Liver (tissue), 9 donors: ENCODE measurements around the gene SLBP. TPM values are rescaled to one million over a fixed set of nuclear protein-coding genes. Genes with fewer than 3 reads are reported as not detected.

ENCODE experiments used
- DNase-seq: peaks from one replicate; pipeline ENCODE4 v3.0.0-alpha.2; 2017; ENCODE audit warnings: low spot score
- H3K27ac ChIP-seq, 2 donors: one replicate each; pipeline ENCODE4 v1.7.0; 2013; ENCODE audit warnings: inconsistent platforms in 2 of 2, low read length in 2 of 2, control low read depth in 1 of 2, low read depth in 1 of 2, mild to moderate bottlenecking in 1 of 2
- H3K27me3 ChIP-seq, 4 donors: one replicate each; pipeline versions ENCODE4 v1.6.1 to v1.7.0; 2013; ENCODE audit warnings: low read length in 3 of 4, inconsistent platforms in 1 of 4, mild to moderate bottlenecking in 1 of 4, moderate library complexity in 1 of 4; ENCODE audit not compliant: control insufficient read depth in 4 of 4, insufficient read depth in 4 of 4
- H3K36me3 ChIP-seq, 4 donors: one replicate each; pipeline versions ENCODE4 v1.6.1 to v1.7.0; 2013; ENCODE audit warnings: low read length in 3 of 4, mild to moderate bottlenecking in 3 of 4, low read depth in 1 of 4, moderate library complexity in 1 of 4; ENCODE audit not compliant: control insufficient read depth in 4 of 4, insufficient read depth in 3 of 4
- H3K4me1 ChIP-seq, 4 donors: one replicate each; pipeline versions ENCODE4 v1.6.1 to v1.7.0; 2013; ENCODE audit warnings: low read length in 3 of 4, mild to moderate bottlenecking in 3 of 4, moderate library complexity in 1 of 4; ENCODE audit not compliant: control insufficient read depth in 4 of 4, insufficient read depth in 4 of 4
- H3K4me3 ChIP-seq, 3 donors: one replicate each; pipeline versions ENCODE4 v1.6.1 to v1.7.0; 2013; ENCODE audit warnings: low read length in 3 of 3, control low read depth in 1 of 3, low read depth in 1 of 3, mild to moderate bottlenecking in 1 of 3
- H3K9ac ChIP-seq, 2 donors: one replicate each; pipeline ENCODE4 v1.7.0; 2013; ENCODE audit warnings: low read length in 2 of 2, mild to moderate bottlenecking in 2 of 2, moderate library complexity in 2 of 2, control low read depth in 1 of 2, low read depth in 1 of 2
- H3K9me3 ChIP-seq, 4 donors: one replicate each; pipeline versions ENCODE4 v1.6.1 to v1.7.0; 2013; ENCODE audit warnings: low read length in 3 of 4; ENCODE audit not compliant: control insufficient read depth in 4 of 4
- EGR1 ChIP-seq, 2 donors: IDR thresholded peaks; 2 replicates each; pipeline ENCODE4 v1.6.1; 2016 to 2018; ENCODE audit warnings: antibody characterized with exemption in 2 of 2, low read depth in 2 of 2
- FOXA1 ChIP-seq: IDR thresholded peaks from 2 replicates; pipeline ENCODE4 v1.6.1; 2016; ENCODE audit warnings: antibody characterized with exemption
- FOXA2 ChIP-seq: IDR thresholded peaks from 2 replicates; pipeline ENCODE4 v1.6.1; 2016; ENCODE audit warnings: antibody characterized with exemption
- GABPA ChIP-seq, 2 donors: IDR thresholded peaks in 1 of 2; conservative IDR thresholded peaks in 1 of 2; 2 replicates each; pipeline ENCODE4 v1.6.1; 2016; ENCODE audit warnings: antibody characterized with exemption in 2 of 2, mild to moderate bottlenecking in 1 of 2, moderate library complexity in 1 of 2
- HNF4G ChIP-seq: IDR thresholded peaks from 2 replicates; pipeline ENCODE4 v1.6.1; 2016; ENCODE audit warnings: antibody characterized with exemption
- NR2F2 ChIP-seq: IDR thresholded peaks from 2 replicates; pipeline ENCODE4 v1.6.1; 2016; ENCODE audit warnings: antibody characterized with exemption
- RAD21 ChIP-seq, 2 donors: IDR thresholded peaks; 2 replicates each; pipeline ENCODE4 v1.6.1; 2016; ENCODE audit warnings: antibody characterized with exemption in 2 of 2, mild to moderate bottlenecking in 2 of 2
- RXRA ChIP-seq, 2 donors: IDR thresholded peaks; 2 replicates each; pipeline ENCODE4 v1.6.1; 2017 to 2018; ENCODE audit warnings: antibody characterized with exemption in 2 of 2, mild to moderate bottlenecking in 1 of 2
- SP1 ChIP-seq: IDR thresholded peaks from 2 replicates; pipeline ENCODE4 v1.6.1; 2018; ENCODE audit warnings: antibody characterized with exemption, mild to moderate bottlenecking
- TAF1 ChIP-seq: conservative IDR thresholded peaks from 2 replicates; pipeline ENCODE4 v1.6.1; 2016; ENCODE audit warnings: antibody characterized with exemption, mild to moderate bottlenecking
- YY1 ChIP-seq: IDR thresholded peaks from 2 replicates; pipeline ENCODE4 v1.6.1; 2016; ENCODE audit warnings: antibody characterized with exemption, mild to moderate bottlenecking
- WGBS: extraction: QIAGEN DNeasy Blood & Tissue Kit; methylation state at CpG from one replicate; pipeline ENCODE4 v1.1.7; 2013; 5-methylcytosine and 5-hydroxymethylcytosine counted together
- polyA plus RNA-seq, 2 donors: library from polyadenylated mRNA; stranded (reverse) in 1 of 2; unstranded in 1 of 2; fragments of 200-250 nt in 1 of 2; fragments of >200 nt in 1 of 2; fragmentation: Nextera tagmentation in 1 of 2; extraction: Ambion mirVana in 1 of 2; gene quantifications; one replicate each; pipeline versions ENCODE4 v1.2.1 to v1.2.3, GENCODE V29; 2013 to 2015
- total RNA-seq, 2 donors: library from RNA; depleted of rRNA; stranded (reverse); fragments of >200 nt; gene quantifications; one replicate each; pipeline ENCODE4 v1.2.3, GENCODE V29; 2014
- TF ChIP-seq, protein P1 (sequence below): IDR thresholded peaks from 2 replicates; pipeline ENCODE4 v1.6.1; 2016; ENCODE audit warnings: antibody characterized with exemption
- TF ChIP-seq, protein P2 (sequence below): IDR thresholded peaks from 2 replicates; pipeline ENCODE4 v1.6.1; 2016; ENCODE audit warnings: antibody characterized with exemption
- TF ChIP-seq, protein P3 (sequence below): IDR thresholded peaks from 2 replicates; pipeline ENCODE4 v1.6.1; 2016; ENCODE audit warnings: antibody characterized with exemption, mild to moderate bottlenecking
- TF ChIP-seq, protein P4 (sequence below): fragments of 150-350 bp; IDR thresholded peaks from 2 replicates; pipeline ENCODE4 v1.5.1; 2017; ENCODE audit warnings: improper control_type of control experiment, low read depth, low read length; ENCODE audit not compliant: missing input control
- TF ChIP-seq, protein P5 (sequence below): IDR thresholded peaks from 2 replicates; pipeline ENCODE4 v1.6.1; 2016; ENCODE audit warnings: antibody characterized with exemption
- donor health status: healthy.
- donor health status: healthy.
- donor health status: healthy.
- donor health status: healthy.
- donor health status: healthy.

SLBP gene
- total and polyA plus RNA-seq, 4 donors = 14.7 to 64.4 (median 17.4) TPM

DNA sequence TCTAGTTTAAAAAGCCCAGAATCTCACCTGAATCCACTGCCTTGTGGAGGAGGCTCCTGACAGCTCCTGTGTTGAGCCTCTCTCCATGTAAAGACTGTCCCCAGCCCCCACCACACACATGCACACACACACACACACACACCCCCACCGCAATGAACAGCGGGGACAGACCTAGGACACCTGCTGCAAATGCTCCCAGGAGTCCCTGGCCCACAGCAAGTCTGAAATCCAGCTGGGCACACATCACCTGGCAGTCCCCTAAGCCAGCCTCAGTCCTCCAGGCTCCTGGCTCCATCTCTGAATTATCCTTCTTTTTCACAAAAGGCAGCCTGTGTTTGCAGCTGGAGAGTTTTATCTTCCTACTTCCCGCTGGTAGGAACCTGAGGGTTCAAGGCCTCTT lies 21.4 kb downstream of the SLBP start:
- WGBS = 98% methylated on average over 3 of the region's 3 CpGs
- no peaks in the 10 kb centered on the region for H3K9me3 ChIP-seq
- peaks cover 8 to 32% (median 18%) of the 10 kb centered on the region in 4 donors for H3K36me3 ChIP-seq
- no peak for DNase-seq
- no peak overlapping the region for H3K27ac ChIP-seq
- H3K4me3 ChIP-seq = no peak overlapping the region
- peaks cover 0 to 4% (median under 1%) of the 10 kb centered on the region in 4 donors for H3K4me1 ChIP-seq
- no peaks in the 10 kb centered on the region for H3K27me3 ChIP-seq
- TF ChIP-seq EGR1 (IDR thresholded peaks at IDR 0.05; ENCODE audit: low read depth in 2 of 2) = no peak
- TF ChIP-seq, protein P1, sequence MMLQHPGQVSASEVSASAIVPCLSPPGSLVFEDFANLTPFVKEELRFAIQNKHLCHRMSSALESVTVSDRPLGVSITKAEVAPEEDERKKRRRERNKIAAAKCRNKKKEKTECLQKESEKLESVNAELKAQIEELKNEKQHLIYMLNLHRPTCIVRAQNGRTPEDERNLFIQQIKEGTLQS = no peak
- no peak for TF ChIP-seq FOXA1
- TF ChIP-seq, protein P2, sequence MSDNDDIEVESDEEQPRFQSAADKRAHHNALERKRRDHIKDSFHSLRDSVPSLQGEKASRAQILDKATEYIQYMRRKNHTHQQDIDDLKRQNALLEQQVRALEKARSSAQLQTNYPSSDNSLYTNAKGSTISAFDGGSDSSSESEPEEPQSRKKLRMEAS = no peak
- TF ChIP-seq, protein P3, sequence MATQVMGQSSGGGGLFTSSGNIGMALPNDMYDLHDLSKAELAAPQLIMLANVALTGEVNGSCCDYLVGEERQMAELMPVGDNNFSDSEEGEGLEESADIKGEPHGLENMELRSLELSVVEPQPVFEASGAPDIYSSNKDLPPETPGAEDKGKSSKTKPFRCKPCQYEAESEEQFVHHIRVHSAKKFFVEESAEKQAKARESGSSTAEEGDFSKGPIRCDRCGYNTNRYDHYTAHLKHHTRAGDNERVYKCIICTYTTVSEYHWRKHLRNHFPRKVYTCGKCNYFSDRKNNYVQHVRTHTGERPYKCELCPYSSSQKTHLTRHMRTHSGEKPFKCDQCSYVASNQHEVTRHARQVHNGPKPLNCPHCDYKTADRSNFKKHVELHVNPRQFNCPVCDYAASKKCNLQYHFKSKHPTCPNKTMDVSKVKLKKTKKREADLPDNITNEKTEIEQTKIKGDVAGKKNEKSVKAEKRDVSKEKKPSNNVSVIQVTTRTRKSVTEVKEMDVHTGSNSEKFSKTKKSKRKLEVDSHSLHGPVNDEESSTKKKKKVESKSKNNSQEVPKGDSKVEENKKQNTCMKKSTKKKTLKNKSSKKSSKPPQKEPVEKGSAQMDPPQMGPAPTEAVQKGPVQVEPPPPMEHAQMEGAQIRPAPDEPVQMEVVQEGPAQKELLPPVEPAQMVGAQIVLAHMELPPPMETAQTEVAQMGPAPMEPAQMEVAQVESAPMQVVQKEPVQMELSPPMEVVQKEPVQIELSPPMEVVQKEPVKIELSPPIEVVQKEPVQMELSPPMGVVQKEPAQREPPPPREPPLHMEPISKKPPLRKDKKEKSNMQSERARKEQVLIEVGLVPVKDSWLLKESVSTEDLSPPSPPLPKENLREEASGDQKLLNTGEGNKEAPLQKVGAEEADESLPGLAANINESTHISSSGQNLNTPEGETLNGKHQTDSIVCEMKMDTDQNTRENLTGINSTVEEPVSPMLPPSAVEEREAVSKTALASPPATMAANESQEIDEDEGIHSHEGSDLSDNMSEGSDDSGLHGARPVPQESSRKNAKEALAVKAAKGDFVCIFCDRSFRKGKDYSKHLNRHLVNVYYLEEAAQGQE = no peak
- TF ChIP-seq HNF4G = no peak
- no peak for TF ChIP-seq SP1
- no peak for TF ChIP-seq RAD21 (IDR thresholded peaks at IDR 0.05)
- TF ChIP-seq, protein P4, sequence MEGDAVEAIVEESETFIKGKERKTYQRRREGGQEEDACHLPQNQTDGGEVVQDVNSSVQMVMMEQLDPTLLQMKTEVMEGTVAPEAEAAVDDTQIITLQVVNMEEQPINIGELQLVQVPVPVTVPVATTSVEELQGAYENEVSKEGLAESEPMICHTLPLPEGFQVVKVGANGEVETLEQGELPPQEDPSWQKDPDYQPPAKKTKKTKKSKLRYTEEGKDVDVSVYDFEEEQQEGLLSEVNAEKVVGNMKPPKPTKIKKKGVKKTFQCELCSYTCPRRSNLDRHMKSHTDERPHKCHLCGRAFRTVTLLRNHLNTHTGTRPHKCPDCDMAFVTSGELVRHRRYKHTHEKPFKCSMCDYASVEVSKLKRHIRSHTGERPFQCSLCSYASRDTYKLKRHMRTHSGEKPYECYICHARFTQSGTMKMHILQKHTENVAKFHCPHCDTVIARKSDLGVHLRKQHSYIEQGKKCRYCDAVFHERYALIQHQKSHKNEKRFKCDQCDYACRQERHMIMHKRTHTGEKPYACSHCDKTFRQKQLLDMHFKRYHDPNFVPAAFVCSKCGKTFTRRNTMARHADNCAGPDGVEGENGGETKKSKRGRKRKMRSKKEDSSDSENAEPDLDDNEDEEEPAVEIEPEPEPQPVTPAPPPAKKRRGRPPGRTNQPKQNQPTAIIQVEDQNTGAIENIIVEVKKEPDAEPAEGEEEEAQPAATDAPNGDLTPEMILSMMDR = no peak
- TF ChIP-seq GABPA (IDR thresholded peaks at IDR 0.05 in 1 of 2, conservative IDR thresholded peaks at IDR 0.05 in 1 of 2) = no peak
- TF ChIP-seq TAF1 = no peak
- no peak for TF ChIP-seq NR2F2
- TF ChIP-seq RXRA (IDR thresholded peaks at IDR 0.05) = no peak
- TF ChIP-seq, protein P5, sequence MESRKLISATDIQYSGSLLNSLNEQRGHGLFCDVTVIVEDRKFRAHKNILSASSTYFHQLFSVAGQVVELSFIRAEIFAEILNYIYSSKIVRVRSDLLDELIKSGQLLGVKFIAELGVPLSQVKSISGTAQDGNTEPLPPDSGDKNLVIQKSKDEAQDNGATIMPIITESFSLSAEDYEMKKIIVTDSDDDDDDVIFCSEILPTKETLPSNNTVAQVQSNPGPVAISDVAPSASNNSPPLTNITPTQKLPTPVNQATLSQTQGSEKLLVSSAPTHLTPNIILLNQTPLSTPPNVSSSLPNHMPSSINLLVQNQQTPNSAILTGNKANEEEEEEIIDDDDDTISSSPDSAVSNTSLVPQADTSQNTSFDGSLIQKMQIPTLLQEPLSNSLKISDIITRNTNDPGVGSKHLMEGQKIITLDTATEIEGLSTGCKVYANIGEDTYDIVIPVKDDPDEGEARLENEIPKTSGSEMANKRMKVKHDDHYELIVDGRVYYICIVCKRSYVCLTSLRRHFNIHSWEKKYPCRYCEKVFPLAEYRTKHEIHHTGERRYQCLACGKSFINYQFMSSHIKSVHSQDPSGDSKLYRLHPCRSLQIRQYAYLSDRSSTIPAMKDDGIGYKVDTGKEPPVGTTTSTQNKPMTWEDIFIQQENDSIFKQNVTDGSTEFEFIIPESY = no peak
- no peak for TF ChIP-seq FOXA2
- TF ChIP-seq YY1 = no peak
- no peak overlapping the region for H3K9ac ChIP-seq
